ENCODE measurements around the gene NOC2L. TPM values are rescaled to one million over a fixed set of nuclear protein-coding genes. Genes with fewer than 3 reads are reported as not detected.
"Not testable (repeated sequence)": the region's sequence is repeated elsewhere in the genome, so short reads cannot be mapped to it uniquely, and the experiment has no call there.

Gene NOC2L
- total and polyA plus RNA-seq, 2 donors (not counting 1 experiment from before 2014, with no cell fraction given), result 34.1 to 61.1 TPM

DNA sequence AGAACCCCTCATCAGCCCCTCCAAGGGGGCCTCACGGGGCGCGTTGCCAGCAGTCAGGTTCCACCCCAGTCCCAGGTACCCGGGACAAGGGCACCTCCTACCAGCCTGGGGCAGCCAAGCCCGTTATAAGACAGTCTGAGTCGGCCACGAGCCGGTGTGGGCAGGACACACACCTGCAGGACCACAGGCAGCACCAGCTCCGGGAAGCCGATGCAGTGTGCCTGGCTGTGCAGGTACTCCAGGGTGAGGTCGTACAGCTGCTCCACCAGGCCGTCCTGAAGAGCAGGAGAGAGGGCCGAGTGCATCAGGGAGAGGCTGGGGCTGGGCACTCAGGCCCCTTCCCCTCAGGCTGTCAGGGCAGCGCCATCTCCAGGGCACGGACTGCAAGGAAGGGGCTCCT lies 11.1 kb downstream of the NOC2L start:
- H3K9me3 ChIP-seq (ENCODE audit: control insufficient read depth, insufficient read depth, low read depth, low read length), result no peaks in the 10 kb centered on the region
- H3K4me1 ChIP-seq (ENCODE audit: control insufficient read depth, extremely low read depth, insufficient read depth, low read length), result peaks cover 12% of the 10 kb centered on the region
- H4K20me1 ChIP-seq (ENCODE audit: control insufficient read depth, extremely low read depth, insufficient read depth, low read length), result no peaks in the 10 kb centered on the region
- no peak for DNase-seq (ENCODE audit: low read depth in 2 of 2)
- H3K27me3 ChIP-seq (ENCODE audit: control insufficient read depth, insufficient read depth, low read length), result no peaks in the 10 kb centered on the region
- H3K27ac ChIP-seq (ENCODE audit: insufficient read depth, low read length), result no peak overlapping the region
- no peak overlapping the region for H3K4me2 ChIP-seq (ENCODE audit: extremely low read depth, insufficient read depth, low read length)
- H3K4me3 ChIP-seq (replicated peaks in 1 of 4; ENCODE audit: control extremely low read depth in 1 of 4, insufficient read depth in 1 of 4, low read depth in 3 of 4, low read length in 4 of 4), result no peak overlapping the region
- H3K79me2 ChIP-seq (ENCODE audit: control insufficient read depth, insufficient read depth, low read length), result no peaks in the 10 kb centered on the region
- no peak overlapping the region for H2AFZ ChIP-seq (ENCODE audit: low read length)
- H3K9ac ChIP-seq (ENCODE audit: insufficient read depth, low read length), result no peak overlapping the region
- peaks cover 42% of the 10 kb centered on the region for H3K36me3 ChIP-seq (ENCODE audit: control insufficient read depth, insufficient read depth, low read length)
- TF ChIP-seq EZH2 (IDR thresholded peaks at IDR 0.05; ENCODE audit: low read length, missing control alignments), result no peak
- TF ChIP-seq, protein P1, sequence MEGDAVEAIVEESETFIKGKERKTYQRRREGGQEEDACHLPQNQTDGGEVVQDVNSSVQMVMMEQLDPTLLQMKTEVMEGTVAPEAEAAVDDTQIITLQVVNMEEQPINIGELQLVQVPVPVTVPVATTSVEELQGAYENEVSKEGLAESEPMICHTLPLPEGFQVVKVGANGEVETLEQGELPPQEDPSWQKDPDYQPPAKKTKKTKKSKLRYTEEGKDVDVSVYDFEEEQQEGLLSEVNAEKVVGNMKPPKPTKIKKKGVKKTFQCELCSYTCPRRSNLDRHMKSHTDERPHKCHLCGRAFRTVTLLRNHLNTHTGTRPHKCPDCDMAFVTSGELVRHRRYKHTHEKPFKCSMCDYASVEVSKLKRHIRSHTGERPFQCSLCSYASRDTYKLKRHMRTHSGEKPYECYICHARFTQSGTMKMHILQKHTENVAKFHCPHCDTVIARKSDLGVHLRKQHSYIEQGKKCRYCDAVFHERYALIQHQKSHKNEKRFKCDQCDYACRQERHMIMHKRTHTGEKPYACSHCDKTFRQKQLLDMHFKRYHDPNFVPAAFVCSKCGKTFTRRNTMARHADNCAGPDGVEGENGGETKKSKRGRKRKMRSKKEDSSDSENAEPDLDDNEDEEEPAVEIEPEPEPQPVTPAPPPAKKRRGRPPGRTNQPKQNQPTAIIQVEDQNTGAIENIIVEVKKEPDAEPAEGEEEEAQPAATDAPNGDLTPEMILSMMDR (conservative IDR thresholded peaks at IDR 0.05 in 1 of 2, IDR thresholded peaks at IDR 0.05 in 1 of 2; ENCODE audit: low read depth in 1 of 2, low read length in 2 of 2), result no peak

DNA sequence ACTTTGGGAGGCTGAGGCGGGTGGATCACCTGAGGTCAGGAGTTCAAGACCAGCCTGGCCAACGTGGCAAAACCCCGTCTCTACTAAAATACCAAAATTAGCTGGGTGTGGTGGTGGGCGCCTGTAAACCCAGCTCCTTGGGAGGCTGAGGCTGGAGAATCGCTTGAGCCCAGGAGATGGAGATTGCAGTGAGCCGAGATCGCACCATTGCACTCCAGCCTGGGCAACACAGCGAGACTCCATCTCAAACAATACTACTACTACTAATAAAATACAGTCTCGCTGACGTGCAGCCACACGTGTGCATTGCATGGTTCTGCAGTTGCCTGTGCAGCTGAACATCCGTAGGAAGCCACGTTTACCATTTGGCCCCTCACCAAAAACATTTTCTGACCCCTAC lies 12.2 kb downstream of the NOC2L start:
- not testable (repeated sequence) for H3K27ac ChIP-seq (ENCODE audit: insufficient read depth, low read length); DNase-seq (ENCODE audit: low read depth in 2 of 2); H3K4me3 ChIP-seq (replicated peaks in 1 of 4; ENCODE audit: control extremely low read depth in 1 of 4, insufficient read depth in 1 of 4, low read depth in 3 of 4, low read length in 4 of 4); H3K27me3 ChIP-seq (ENCODE audit: control insufficient read depth, insufficient read depth, low read length); H3K79me2 ChIP-seq (ENCODE audit: control insufficient read depth, insufficient read depth, low read length); H4K20me1 ChIP-seq (ENCODE audit: control insufficient read depth, extremely low read depth, insufficient read depth, low read length); H2AFZ ChIP-seq (ENCODE audit: low read length); H3K9me3 ChIP-seq (ENCODE audit: control insufficient read depth, insufficient read depth, low read depth, low read length); H3K4me2 ChIP-seq (ENCODE audit: extremely low read depth, insufficient read depth, low read length); H3K9ac ChIP-seq (ENCODE audit: insufficient read depth, low read length)
- H3K4me1 ChIP-seq (ENCODE audit: control insufficient read depth, extremely low read depth, insufficient read depth, low read length), result peaks cover 16% of the 10 kb centered on the region
- H3K36me3 ChIP-seq (ENCODE audit: control insufficient read depth, insufficient read depth, low read length), result peaks cover 33% of the 10 kb centered on the region

DNA sequence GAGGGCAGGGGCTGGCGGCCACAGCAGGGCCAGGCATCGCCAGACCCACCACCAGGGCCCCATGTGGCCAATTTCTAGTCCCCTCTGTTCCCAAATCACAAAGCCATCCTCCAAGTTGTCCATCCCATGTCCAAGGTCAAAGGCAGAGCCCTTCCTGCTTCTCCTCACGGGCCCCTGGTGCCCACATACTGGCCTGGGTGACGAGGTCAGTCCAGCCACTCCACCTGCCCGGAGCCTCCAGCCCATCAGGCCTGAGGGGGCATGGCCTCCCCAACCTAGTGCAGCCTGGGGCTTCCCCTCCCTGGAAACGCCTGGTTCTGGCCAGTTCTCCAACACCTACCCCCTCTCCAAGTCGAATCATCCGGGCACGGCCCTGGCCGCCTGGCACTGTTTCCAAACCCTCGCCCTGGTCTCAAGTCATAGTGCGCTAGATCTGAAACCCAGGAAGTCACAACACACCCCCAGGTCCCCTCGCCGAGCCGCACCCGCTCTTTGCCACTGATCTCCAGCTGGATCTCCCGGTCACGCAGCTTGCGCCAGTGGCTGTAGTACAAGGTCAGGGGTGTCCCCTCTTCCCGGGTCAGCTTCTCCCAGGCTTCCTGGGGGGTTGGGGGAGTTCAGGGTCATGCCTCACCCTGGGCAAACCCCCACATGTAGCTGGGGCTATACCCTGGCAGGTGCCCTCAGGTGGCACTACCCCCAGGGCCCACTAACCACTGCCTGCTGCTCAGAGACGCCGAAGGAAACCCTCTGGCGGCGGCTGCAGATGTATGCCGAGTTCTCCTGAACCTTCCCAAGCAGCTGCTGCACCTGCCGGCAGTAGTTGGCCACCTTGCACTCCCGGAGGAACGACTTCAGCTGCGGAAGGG lies 13.1 kb downstream of the NOC2L start:
- Histone ChIP-seq H2AFZ (ENCODE audit: low read length) (no peak overlapping the region), H4K20me1 (ENCODE audit: control insufficient read depth, extremely low read depth, insufficient read depth, low read length) (no peaks in the 10 kb centered on the region), H3K27ac (ENCODE audit: insufficient read depth, low read length) (no peak overlapping the region), H3K79me2 (ENCODE audit: control insufficient read depth, insufficient read depth, low read length) (no peaks in the 10 kb centered on the region), H3K9ac (ENCODE audit: insufficient read depth, low read length) (no peak overlapping the region), H3K36me3 (ENCODE audit: control insufficient read depth, insufficient read depth, low read length) (peaks cover 32% of the 10 kb centered on the region), H3K9me3 (ENCODE audit: control insufficient read depth, insufficient read depth, low read depth, low read length) (no peaks in the 10 kb centered on the region), H3K4me1 (ENCODE audit: control insufficient read depth, extremely low read depth, insufficient read depth, low read length) (peaks cover 21% of the 10 kb centered on the region), H3K4me2 (ENCODE audit: extremely low read depth, insufficient read depth, low read length) (no peak overlapping the region), H3K4me3 (replicated peaks in 1 of 4; ENCODE audit: control extremely low read depth in 1 of 4, insufficient read depth in 1 of 4, low read depth in 3 of 4, low read length in 4 of 4) (no peak overlapping the region), H3K27me3 (ENCODE audit: control insufficient read depth, insufficient read depth, low read length) (no peaks in the 10 kb centered on the region)
- no peak for TF ChIP-seq EZH2 (IDR thresholded peaks at IDR 0.05; ENCODE audit: low read length, missing control alignments)
- TF ChIP-seq, protein P1 (conservative IDR thresholded peaks at IDR 0.05 in 1 of 2, IDR thresholded peaks at IDR 0.05 in 1 of 2; ENCODE audit: low read depth in 1 of 2, low read length in 2 of 2), result no peak
- no peak for DNase-seq (ENCODE audit: low read depth in 2 of 2)
